Measurements from ENCODE around the gene MOV10L1.
A peak's percentile ranks its signal among the peaks of the same experiment; 100 is the strongest.

Gene MOV10L1

DNA sequence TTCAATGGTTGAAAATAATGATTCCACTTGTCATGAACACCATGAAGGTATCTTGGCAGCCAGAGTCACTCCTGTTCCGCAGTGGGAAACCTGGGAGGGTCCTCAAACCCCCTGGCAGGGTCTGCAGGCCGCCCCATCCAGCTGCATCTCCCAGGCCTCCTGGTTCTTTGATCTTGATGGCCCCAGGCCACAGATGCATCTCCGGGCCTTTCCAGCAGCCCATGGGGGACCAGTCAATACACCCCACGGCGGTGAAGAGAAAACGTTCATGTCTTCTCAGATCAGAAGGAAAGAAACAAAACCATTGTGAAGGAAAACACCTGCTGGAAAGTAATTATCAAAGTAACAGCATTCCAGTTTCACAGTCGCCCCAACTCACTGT is 29.9 kb upstream of the MOV10L1 start:
- no peak for DNase-seq

DNA sequence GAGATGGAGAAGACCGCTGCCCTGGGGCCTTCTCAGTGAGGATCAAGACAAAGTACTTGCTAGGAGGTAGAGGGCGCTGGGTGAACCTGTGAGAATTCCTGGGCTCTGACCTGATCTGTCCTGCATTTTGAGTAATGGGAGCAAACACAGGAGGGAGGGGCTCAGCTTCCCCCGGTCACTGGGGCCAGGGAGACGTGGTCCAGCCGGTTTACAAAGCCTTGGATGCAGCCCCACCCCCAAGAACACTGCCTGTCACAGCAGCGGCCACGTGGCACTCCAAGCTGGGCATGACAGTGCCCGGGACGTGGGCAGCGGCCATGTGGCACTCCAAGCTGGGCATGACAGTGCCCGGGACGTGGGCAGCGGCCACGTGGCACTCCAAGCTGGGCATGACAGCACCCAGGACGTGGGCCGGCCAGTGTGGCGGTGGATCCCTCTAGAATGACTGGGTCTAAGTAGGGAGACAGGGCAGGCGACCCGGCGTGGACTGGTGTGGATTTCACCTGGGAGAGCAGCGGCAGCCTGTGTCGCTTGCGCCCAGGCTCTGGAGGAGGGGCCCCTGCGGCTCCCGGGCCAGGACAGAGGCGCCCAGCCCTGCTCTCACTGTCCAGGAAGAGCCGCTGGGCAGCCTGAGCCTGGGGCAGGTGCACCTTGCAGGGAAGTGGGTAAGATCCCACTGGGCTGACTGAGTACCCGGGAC is 29.2 kb upstream of the MOV10L1 start:
- DNase-seq, result no peak

DNA sequence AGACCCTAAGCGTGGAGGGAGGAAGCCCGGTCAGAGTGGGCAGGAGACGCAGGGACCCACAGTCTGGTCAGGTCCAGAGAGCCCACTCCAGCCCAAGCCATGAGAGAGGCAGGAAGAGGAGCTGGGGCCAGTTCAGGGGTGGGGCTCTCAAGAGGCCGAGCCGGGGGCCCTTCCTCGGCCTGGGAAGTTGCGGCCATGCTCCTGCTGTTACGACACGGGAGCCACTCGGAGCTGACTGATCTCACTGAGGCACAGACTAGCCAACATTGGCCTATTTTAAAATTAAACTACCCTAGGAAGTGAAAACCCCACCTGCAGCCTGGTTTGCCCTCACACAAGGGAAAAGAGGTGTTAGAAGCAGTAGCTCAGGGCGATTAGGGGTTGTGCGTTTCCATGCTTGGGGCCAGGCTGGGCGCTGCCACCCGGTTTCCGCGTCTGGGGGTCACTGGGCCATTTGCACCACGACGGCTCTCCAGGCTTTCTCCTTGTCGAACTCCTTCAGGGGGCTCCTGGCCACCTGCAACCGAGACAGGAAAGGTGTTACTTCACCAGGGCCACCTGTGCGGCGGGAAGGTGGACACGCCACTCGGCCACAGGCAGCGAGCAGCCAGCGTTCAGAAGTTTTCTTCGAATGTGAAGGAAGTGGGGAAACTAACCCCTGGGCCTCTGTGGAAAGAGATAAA is 28.5 kb upstream of the MOV10L1 start:
- DNase-seq, result no peak

DNA sequence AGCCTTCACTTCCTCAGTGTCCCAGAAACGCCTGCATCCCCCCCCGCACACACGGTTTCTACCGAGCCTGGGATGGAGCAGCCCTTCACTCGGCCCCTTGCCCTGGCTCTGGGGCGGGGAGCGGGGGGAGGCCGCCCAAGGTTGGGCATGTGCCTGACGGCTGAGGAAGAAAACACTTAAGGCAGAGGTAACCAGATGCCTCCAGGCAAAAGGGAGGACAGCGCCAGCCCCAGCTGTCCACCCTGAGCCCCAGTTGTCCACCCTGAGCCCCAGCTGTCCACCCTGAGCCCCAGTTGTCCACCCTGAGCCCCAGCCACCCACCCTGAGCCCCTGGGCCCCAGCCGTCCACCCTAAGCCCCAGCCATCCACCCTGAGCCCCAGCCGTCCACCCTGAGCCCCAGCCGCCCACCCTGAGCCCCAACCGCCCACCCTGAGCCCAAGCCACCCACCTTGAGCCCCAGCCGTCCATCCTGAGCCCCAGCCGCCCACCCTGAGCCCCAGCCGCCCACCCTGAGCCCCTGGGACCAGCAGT is 27.9 kb upstream of the MOV10L1 start:
- no peak for DNase-seq

DNA sequence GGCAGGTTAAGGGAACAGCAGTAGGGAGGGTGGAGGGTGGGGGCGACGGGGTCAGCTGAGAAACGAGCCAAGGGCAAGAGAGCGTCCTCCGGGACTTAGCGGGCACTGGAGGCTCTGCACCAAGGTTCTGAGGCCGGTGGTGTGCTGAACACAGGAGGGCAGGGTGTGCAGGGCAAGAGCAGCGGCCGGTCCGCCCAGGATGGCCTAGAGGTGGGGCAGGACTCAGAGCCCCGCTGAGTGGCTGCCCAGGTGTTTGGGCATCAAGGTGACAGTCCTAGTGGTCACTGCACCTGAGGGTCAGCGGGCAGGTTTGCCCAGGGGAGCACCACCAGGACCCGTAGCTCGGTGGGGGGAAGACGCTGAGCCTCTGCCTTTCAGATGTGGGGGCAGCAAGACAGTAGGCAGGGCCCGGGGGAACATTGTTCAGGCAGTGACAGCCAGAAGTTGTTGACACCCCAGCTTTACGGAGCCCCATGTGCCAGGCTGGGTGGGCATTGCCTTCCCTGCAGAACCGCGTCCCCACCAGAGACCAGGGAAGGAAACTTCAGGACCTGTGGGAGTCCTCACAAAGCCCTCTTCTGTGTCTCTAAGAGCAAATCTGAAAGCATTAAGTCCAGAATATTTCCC is 27.2 kb upstream of the MOV10L1 start:
- DNase-seq, result no peak

DNA sequence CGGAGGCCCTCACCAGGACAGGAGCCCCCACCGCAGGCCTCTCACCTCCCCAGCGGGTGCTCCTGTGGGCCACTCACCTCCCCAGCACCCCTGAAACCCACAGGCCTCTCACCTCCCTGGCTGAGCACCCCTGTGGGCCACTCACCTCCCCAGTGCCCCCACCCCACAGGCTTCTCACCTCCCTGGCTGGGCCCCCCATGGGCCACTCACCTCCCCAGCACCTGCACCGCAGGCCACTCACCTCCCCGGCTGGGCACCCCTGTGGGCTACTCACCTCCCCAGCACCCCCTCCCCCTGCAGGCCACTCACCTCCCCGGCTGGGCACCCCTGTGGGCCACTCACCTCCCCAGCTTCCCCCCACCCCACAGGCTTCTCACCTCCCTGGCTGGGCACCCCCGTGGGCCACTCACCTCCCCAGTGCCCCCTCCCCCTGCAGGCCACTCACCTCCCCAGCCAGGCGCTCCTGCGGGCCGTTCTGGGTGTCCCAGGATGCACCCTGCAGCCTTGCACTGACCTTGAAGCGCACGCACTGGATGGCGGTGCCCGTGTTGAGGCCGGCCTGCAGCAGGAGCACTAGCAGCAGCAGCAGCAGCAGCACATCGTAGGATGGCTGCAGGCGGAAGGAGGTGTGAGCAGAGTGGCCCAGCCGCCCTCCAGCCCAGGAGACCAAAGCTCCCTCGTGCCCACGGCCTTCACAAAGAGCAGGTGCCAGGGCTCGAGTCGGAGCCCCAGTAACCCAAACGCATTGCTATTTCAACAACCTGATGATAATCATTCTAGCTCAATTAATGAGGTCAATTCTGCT is 26.0 kb upstream of the MOV10L1 start:
- DNase-seq, result no peak

DNA sequence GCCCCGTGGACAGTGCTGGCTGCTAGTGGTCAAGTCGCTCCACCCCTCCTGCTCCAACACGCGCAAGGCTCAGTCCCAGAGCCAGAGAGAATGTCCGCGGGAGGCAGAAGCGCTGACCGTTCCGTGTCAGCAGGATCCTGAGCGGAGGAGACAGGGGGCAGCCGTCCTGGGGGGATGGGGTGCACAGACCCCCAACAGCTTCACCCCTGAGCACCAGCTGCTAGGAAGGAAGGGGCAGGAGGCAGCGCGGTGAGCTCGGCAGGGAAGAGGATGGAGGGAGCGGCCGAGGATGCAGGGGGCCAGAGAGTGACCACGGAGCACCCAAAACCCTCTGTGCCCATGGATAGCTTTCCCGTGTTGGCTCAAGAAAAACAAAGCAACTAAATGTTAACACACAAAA is 25.4 kb upstream of the MOV10L1 start:
- DNase-seq, result no peak

DNA sequence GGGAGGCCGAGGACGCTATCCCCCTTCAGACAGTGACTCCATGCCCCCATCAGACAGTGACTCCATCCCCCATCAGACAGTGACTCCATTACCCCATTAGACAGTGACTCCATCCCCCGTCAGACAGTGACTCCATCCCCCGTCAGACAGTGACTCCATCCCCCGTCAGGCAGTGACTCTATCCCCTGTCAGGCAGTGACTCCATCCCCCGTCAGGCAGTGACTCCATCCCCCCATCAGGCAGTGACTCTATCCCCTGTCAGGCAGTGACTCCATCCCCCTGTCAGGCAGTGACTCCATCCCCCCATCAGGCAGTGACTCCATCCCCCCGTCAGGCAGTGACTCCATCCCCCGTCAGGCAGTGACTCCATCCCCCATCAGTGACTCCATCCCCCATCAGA is 22.6 kb upstream of the MOV10L1 start:
- no peak for DNase-seq

DNA sequence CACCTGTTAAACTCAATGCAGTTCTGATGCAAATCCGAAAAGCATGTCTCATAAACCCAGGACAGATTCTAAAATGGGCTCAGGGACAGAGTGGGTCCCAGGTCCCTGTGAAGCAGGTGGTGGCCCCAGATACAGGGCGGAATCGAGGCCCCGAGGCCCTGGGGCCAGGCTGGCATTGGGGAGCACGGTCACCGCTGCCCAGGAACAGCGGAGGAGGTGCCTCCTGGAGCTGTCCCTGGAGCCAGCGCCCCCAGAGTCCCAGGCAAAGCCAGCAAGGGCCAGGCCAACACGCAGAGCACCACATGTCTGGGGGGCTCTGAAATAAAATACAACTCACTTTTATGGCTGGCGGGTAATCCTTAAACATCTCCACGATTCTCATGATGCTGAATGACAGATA is 21.7 kb upstream of the MOV10L1 start:
- no peak for DNase-seq

DNA sequence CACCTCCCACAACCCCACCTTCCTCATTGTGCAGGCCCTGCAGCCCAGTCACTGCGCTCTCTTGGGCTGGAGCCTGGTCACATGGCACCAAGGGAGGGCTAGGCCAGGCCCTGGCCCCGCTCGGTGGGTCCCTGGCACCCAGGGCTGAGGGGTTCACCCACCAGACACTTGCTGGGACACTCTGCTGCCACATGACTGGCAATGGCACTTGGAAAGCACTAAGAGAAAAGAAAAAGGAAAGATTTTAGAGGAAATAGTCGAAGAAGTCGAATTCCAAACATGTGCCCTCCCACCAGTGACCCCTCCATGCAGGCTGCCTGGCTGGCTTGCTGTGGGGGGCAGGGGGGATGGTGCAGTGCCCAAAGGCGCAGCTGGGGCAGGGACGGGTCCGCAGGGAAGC is 19.4 kb upstream of the MOV10L1 start:
- no peak for DNase-seq

DNA sequence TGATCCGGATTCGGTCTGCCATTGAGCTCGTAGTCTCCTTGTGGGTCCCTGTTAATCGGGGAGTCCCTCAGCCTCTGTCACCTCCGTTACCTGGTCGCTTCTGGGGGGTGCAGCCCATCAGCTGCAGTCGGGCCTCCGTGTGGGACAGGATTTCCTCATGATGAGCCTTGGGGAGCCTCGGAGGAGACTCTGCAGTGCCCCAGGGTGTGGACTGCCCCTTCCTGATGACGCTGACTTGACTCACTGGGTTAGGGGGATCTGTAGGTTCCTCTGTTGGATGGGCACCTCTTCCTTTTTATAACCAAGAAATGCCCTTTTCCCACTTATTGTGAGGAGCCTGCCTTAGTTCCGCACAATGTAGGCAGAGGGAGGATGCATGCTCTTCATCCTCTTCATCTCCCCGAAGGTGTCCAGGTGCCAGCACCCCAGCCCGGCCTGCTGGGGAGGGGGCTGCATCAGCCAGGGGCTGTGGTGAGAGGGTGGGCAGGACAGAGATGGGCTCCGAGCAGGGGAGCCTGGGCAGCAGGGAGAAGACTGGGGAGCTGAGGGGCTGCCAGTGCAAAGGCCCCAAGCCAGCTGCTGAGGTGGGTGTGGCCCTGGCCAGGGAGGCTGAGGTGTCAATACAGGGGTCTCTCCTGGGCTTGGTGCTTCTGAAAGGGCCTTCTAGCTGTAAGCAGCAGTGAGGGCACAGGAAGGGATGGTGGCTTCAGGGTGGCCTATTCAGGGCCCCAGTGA is 18.2 kb upstream of the MOV10L1 start:
- no peak for DNase-seq

DNA sequence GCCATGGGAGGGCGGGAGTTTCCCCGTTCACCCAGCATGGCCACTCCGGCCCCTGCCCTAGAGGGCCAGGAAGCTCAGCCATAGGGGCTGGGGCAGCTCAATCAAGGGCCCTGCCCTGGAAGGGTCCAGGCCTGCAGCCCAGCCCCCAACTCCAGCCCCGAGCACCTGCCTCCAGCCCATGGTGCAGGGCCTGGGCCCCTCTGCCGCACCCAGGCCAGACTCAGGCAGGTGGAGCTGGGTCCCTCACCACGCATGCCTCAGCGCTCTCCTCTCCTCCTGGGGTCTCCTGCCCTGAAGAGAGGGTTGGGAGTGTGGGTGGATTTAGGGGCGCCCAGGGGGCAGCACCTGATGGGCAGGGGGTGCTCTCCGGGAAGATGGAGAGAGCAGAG is 17.6 kb upstream of the MOV10L1 start:
- no peak for DNase-seq

DNA sequence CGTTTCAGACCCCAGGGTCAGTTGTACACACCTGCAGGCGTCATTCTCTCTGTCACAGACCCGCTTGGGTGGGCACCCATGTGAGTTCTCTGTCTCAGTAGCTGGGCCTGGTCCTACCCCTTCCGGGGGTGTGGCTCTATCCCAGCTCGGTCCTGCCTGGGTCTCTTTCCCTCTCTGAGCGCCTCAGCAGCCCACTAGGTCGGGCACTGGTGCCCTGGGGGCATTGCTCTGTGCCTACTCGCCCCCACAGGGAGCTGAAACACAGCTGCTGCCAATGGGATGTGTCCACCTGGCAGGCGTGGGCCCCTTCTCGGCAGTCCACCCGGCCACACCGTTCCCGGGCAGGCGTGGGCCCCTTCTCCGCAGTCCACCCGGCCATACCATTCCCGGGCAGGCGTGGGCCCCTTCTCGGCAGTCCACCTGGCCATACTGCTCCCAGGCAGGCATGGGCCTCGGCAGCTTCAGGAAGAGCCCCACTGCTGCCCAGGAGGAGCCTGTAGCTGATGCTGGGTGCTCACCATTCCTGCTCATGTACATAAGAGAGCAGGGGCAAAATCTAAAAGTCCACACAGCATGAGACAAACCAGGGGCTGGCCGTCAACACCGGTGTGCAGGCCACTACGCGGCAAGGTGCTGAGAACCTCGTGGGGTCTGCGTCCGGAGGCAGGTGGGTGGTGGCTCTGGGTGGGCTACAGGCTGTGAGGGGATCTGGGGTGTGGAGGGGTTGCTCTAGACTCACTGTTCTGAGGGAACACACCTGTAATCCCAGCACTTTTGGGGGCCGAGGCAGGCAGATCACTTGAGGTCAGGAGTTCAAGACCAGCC is 16.9 kb upstream of the MOV10L1 start:
- DNase-seq, result no peak

DNA sequence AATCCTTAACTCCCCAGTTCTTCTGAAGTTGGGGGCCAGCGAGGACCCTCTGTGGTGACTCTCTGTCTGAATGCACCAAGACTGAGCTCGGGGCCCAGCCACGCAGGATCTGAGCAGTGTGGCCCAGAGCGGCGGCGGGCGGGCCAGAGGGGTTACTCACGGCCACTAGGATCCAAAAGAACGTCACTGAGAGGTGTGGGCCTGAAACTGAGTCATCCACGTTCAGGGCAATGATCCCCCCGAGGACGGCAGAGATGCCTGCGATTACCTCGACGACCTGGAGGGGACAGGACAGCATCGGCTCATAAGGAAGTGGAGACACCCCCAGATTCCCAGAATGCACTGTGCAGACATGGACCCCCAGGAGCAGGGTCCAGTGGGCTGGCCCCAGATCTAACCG is 15.8 kb upstream of the MOV10L1 start:
- DNase-seq, result no peak

DNA sequence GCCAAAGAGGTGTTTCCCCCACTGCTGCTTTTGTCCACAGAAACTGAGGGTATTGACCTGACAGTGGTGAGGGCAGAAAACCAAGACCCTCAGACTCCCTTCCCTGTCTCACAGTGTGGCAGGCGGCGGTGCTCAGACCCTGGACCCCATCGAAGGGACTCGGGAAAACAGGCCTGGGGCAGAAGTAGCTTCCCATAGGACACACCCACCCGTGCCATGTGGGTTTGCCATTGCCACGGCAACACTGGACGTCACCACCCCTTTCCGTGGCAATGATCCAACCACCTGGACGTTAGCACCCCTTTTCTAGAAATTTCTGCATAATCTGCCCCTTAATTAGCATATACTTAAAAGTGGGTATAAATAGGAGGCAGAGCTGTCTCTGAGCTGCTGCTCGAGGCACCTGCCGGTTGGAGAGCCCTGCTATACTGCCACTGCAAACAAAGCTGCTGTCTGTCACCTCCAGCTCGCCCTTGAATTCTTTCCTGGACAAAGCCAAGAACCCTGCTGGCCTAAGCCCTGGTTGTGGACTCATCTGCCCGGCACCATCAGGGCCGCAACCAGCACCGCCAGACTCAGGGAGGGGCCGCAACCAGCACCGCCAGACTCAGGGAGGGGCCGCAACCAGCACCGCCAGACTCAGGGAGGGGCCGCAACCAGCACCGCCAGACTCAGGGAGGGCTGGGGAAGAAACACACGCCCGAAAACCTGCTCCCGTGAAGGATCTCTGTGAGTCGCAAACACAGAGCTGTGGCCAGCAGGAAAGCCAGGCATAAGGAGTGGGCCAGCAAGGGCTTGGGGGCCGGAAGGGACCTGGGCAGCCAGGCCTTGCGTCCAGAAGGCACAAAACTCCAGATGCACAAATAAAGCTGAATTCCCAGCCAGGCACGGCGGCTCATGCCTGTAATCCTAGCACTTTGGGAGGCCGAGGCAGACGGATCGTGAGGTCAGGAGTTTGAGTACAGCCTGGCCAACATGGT is 15.0 kb upstream of the MOV10L1 start:
- DNase-seq, result no peak

DNA sequence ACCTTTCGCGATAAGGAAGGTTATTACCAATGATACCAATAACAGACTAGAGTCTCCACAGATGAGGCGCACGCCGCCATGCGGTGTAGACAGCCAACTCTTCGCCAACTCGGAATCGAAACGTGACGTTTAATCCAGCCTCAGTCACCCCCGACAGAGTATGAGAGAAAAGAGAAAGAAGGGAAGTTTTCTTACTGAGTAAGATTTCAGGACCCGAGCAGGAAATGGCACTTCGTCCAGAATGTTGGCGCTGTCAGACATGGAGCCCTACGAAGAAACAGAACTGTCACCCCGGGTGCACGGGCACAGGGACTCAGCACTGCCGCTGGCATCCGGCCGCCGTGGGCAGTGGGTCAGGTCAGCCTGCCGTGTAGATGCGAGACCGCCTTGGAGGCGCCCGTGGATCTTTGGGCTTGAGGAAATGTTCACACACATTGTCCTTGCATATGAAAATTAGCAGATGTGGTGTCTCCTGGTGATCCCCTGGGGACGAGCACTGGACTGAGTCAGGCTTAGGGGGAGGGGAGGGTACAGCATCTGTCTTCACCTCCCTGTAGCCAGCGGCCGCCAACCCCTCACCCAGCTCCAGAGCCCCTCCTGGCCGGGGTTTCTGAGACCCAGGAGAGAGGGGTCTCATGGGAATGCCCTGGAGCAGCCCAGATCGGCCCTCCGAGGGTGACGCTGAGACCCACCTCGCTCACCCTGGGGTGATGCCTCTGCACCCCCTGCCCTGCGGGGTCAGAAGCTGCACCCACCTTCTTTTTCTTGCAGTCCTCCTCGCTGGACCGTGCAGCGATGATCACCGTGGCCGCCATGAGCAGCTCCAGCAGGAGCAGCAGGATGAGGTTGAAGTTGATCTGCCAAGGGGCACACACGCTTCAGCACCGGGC is 12.9 kb upstream of the MOV10L1 start:
- DNase-seq, result peak; percentile 15

DNA sequence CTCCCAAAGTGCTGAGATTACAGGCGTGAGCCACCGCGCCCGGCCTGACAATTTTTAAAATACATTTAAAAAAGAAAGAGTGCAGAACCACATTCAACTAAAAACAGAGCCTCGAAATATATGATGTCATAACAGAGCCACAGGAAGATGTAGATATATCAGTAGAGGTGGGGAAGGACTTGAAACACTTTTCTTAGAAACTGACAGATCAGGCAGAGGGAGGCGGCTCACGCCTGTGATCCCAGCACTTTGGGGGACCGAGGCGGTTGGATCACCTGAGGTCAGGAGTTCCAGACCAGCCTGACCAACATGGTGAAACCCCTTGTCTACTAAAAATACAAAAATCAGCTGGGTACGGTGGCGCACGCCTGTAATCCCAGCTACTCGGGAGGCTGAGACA is 11.6 kb upstream of the MOV10L1 start:
- DNase-seq, result no peak

DNA sequence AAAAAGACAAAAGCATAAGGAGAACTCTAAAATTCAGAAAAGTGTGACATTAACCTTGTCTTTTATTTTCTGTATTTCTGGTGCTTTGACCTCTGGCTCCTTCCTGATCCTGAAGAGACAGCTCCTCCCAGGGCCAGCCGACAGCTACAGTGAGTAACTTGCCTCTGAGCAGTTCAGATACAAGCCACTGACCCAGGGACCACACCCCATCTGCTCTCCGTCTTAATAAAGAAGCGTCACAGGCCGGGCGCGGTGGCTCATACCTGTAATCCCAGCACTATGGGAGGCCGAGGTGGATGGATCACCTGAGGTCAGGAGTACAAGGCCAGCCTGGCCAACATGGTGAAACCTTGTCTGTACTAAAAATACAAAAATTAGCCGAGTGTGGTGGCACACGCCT is 11.0 kb upstream of the MOV10L1 start:
- DNase-seq, result no peak

DNA sequence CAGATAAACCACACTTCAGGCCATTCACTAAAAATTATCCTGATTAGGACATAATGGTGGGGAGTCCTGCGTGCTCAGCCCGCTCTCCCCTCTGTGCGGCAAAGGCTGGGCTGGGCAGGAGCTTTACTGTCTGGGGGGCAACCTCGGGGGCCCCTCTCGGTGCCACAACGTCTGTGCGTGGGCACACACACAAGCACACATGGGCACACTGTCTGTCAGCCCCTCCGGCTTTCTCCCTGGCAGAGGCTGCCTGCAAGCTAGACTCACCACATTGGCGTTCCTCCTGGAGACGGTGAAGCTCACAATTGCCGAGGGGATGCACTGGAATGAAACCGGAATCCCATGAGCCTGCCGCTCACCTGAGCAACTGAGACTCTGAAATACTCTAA is 9.7 kb upstream of the MOV10L1 start:
- no peak for DNase-seq
